Endodermal cell (in vitro differentiated cells): Measurements from ENCODE around the gene COLEC11. TPM values are rescaled to one million over a fixed set of nuclear protein-coding genes. Genes with fewer than 3 reads are reported as not detected.

Experiments
- DNase-seq: peaks from one replicate; pipeline ENCODE4 v3.0.0-alpha.2; 2017
- H3K27ac ChIP-seq: 2 replicates; pipeline ENCODE4 v1.5.1; 2013; ENCODE audit warnings: mild to moderate bottlenecking, low read depth, low read length, moderate library complexity
- H3K27me3 ChIP-seq: 2 replicates; pipeline ENCODE4 v1.6.1; 2013; ENCODE audit warnings: mild to moderate bottlenecking, low read length, moderate library complexity; ENCODE audit not compliant: insufficient read depth, control insufficient read depth, poor library complexity, severe bottlenecking
- H3K36me3 ChIP-seq: 2 replicates; pipeline ENCODE4 v1.7.0; 2013; ENCODE audit warnings: mild to moderate bottlenecking, low read length, moderate library complexity; ENCODE audit not compliant: control insufficient read depth, insufficient read depth
- H3K4me1 ChIP-seq: one replicate; pipeline ENCODE4 v1.7.0; 2013; ENCODE audit warnings: low read length; ENCODE audit not compliant: control insufficient read depth, insufficient read depth
- H3K4me3 ChIP-seq: 2 replicates; pipeline ENCODE4 v1.5.1; 2013; ENCODE audit warnings: mild to moderate bottlenecking, low read length, moderate library complexity
- H3K9ac ChIP-seq: 2 replicates; pipeline ENCODE4 v1.6.1; 2013; ENCODE audit warnings: mild to moderate bottlenecking, low read length, moderate library complexity; ENCODE audit not compliant: poor library complexity, severe bottlenecking; ENCODE audit errors: extremely low read depth
- H3K9me3 ChIP-seq: 2 replicates; pipeline ENCODE4 v1.6.1; 2013; ENCODE audit warnings: mild to moderate bottlenecking, low read length, moderate library complexity; ENCODE audit not compliant: control insufficient read depth
- H3K27ac Mint-ChIP-seq: 2 replicates; pipeline ENCODE4 v1.8.0; 2020; ENCODE audit warnings: mixed read lengths
- H3K27me3 Mint-ChIP-seq: 2 replicates; pipeline ENCODE4 v1.8.0; 2021; ENCODE audit warnings: mild to moderate bottlenecking, mixed read lengths; ENCODE audit not compliant: insufficient read depth
- H3K36me3 Mint-ChIP-seq: 2 replicates; pipeline ENCODE4 v1.8.0; 2020; ENCODE audit warnings: low read depth, mixed read lengths
- H3K4me1 Mint-ChIP-seq: 2 replicates; pipeline ENCODE4 v1.8.0; 2020; ENCODE audit warnings: mixed read lengths
- H3K4me3 Mint-ChIP-seq: 2 replicates; pipeline ENCODE4 v1.8.0; 2020; ENCODE audit warnings: mild to moderate bottlenecking, moderate library complexity, mixed read lengths
- H3K9me3 Mint-ChIP-seq: 2 replicates; pipeline ENCODE4 v1.8.0; 2020; ENCODE audit warnings: mild to moderate bottlenecking, mixed read lengths
- WGBS, 2 experiments: methylation state at CpG; one replicate each; pipeline versions ENCODE4 v1.1.5 to v1.1.7; 2013; ENCODE audit warnings: missing lambda C conversion rate in 2 of 2, mixed read lengths in 1 of 2; ENCODE audit not compliant: insufficient coverage in 1 of 2, insufficient read length in 1 of 2; 5-methylcytosine and 5-hydroxymethylcytosine counted together
- total RNA-seq, 2 donors: library from RNA; stranded (reverse); fragmentation: NEBNext Ultra II Directional in 1 of 2; extraction: Animal tissue kit (Norgen Biotek cat#: 25700) in 1 of 2; gene quantifications; 2 replicates in 1 of 2; 3 replicates in 1 of 2; pipeline ENCODE4 v1.2.1, GENCODE V29; 2021
- TF ChIP-seq, protein P1 (sequence below): fragments of 200-600 bp; sonication (generic); conservative IDR thresholded peaks from 2 replicates; pipeline ENCODE4 v1.5.0; 2021; ENCODE audit warnings: antibody characterized with exemption, mild to moderate bottlenecking

Gene COLEC11
- total RNA-seq, 2 donors from 2014 or later: 1.1 to 1.5 TPM

DNA sequence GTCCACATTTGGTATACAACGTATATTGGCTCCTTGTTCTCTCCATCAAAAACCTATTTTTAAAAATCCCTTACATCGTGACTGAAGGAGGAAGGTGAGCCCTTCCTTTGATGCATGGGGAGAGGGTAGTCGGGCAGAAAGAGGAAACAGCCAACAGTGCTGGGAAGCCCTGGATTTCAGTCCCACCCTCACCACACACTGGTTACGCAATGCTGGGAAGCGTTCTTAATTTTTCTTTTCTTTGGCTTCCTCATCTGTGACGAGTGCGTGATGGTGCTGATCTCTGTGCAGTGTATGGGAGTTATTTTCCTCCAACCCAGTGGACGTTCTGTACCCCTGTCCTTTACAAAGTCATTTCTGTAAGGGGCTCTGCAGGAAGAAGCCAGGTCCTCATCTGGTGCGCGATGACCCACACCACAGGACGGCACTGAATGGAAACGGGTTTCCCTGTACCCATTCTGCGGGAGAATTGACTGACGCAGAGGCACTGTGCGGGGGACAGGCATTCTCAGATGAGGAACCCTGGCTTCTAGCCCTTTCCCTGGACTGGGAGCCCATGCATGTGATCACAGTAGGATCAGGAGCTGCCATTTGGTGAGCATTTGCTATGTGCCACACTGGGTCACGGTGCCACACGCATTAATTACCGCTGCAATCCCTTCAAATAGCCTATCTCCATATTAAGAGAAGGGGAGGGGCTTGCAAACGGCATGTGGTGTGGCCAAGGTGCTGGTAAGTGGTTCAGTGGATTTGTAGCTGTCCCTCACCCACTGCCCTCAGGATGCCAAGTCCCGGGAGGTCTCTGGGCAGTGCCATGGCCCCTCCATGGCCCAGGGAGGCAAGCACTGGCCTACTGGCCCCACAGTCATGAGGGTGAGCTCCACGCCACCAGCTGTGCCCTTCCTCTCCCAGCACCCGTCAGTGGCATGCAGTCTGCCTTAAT lies 4.3 kb downstream of the COLEC11 start:
- H3K9me3 Mint-ChIP-seq: no peaks in the 10 kb centered on the region
- H3K27me3 Mint-ChIP-seq: peaks cover 26% of the 10 kb centered on the region
- no peaks in the 10 kb centered on the region for H3K27me3 ChIP-seq
- H3K36me3 ChIP-seq: no peaks in the 10 kb centered on the region
- H3K27ac Mint-ChIP-seq: no peak overlapping the region
- no peaks in the 10 kb centered on the region for H3K36me3 Mint-ChIP-seq
- H3K27ac ChIP-seq: no peak overlapping the region
- H3K9me3 ChIP-seq: no peaks in the 10 kb centered on the region
- H3K9ac ChIP-seq: no peak overlapping the region
- no peak overlapping the region for H3K4me3 ChIP-seq
- H3K4me3 Mint-ChIP-seq: no peak overlapping the region
- TF ChIP-seq, protein P1, sequence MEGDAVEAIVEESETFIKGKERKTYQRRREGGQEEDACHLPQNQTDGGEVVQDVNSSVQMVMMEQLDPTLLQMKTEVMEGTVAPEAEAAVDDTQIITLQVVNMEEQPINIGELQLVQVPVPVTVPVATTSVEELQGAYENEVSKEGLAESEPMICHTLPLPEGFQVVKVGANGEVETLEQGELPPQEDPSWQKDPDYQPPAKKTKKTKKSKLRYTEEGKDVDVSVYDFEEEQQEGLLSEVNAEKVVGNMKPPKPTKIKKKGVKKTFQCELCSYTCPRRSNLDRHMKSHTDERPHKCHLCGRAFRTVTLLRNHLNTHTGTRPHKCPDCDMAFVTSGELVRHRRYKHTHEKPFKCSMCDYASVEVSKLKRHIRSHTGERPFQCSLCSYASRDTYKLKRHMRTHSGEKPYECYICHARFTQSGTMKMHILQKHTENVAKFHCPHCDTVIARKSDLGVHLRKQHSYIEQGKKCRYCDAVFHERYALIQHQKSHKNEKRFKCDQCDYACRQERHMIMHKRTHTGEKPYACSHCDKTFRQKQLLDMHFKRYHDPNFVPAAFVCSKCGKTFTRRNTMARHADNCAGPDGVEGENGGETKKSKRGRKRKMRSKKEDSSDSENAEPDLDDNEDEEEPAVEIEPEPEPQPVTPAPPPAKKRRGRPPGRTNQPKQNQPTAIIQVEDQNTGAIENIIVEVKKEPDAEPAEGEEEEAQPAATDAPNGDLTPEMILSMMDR: no peak
- H3K4me1 ChIP-seq: peaks cover 9% of the 10 kb centered on the region
- WGBS, 2 experiments: 92 to 93% methylated on average over 9 to 22 of the region's 22 CpGs
- DNase-seq: no peak
- H3K4me1 Mint-ChIP-seq: peaks cover 23% of the 10 kb centered on the region

DNA sequence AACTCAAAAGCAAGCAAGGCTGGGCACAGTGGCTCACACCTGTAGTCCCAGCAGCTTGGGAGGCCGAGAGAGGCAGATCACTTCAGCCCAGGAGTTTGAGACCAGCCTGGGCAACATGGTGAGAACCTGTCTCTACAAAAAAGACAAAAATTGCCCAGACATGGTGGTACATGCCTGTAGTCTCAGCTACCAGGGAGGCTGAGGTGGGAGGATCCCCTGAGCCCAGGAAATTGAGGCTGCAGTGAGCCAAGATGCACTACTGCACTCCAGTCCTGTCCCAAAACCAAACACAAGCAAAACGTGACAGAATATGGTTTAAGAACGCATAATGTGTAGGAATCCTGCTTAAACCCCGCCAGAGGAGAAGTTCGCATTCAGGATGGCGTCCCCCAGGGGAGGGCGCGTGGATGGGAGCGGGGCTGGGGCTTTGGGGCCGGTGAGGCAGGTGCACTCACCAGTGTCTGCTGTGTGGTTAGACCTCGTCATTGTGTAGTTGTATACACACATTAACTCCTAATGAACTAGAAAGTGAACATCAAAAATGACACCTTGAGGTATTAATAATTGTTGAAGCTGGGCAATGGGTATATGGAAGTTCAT lies 5.4 kb downstream of the COLEC11 start:
- Histone ChIP-seq H3K9me3 (no peaks in the 10 kb centered on the region), H3K9ac (no peak overlapping the region), H3K4me3 (no peak overlapping the region), H3K27me3 (no peaks in the 10 kb centered on the region), H3K36me3 (no peaks in the 10 kb centered on the region), H3K4me1 (peaks cover 9% of the 10 kb centered on the region), H3K27ac (no peak overlapping the region)
- peaks cover 26% of the 10 kb centered on the region for H3K27me3 Mint-ChIP-seq
- H3K4me1 Mint-ChIP-seq: peaks cover 18% of the 10 kb centered on the region
- peaks cover 2% of the 10 kb centered on the region for H3K36me3 Mint-ChIP-seq
- TF ChIP-seq, protein P1: no peak
- H3K4me3 Mint-ChIP-seq: no peak overlapping the region
- no peak for DNase-seq
- no peaks in the 10 kb centered on the region for H3K9me3 Mint-ChIP-seq
- H3K27ac Mint-ChIP-seq: no peak overlapping the region
- WGBS, 2 experiments: 93% methylated on average over 8 to 10 of the region's 11 CpGs

DNA sequence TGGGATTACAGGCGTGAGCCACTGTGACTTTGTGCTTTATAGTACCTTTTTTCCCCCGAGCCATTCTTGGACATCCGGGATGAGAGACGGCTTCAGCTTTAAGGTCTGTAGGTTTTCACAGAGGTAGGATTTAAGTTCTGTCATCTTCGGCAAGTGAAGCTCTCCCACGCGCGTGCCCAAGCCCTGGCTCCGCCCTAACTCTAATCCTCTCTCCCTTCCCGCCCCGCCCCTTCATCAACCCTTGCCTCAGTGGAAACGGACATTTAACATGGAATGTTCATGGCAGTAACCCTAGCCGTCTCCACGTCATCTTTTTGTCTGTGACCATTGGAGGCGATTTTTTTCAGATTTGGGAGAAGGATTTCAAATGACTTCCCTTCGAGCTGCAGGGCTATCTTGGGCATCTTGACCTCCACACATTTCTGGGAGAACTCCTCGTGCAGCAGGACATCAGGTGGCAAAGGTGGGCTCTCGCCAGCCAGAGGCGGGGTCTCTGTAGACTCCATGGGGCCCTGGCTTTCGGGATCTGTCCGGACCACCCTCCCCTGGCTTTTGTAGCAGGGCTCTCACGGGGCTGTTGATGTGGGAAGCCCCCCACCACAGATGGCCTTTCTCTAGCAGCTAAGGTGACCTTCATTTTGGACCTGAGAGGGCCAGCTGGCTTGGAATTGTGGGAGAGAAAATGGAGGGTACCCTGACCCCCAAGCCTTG lies 6.8 kb downstream of the COLEC11 start:
- WGBS, 2 experiments: 83 to 88% methylated on average over 12 to 22 of the region's 22 CpGs

More for the DNA sequence above, 6.8 kb downstream of the COLEC11 start:
- Mint-ChIP-seq H3K4me1 (peaks cover 9% of the 10 kb centered on the region), H3K36me3 (peaks cover 2% of the 10 kb centered on the region), H3K27ac (no peak overlapping the region), H3K9me3 (no peaks in the 10 kb centered on the region), H3K4me3 (no peak overlapping the region), H3K27me3 (peaks cover 22% of the 10 kb centered on the region)
- H3K27me3 ChIP-seq: no peaks in the 10 kb centered on the region
- no peak for DNase-seq
- no peak overlapping the region for H3K27ac ChIP-seq
- H3K36me3 ChIP-seq: no peaks in the 10 kb centered on the region
- TF ChIP-seq, protein P1: no peak
- H3K9me3 ChIP-seq: no peaks in the 10 kb centered on the region
- H3K4me1 ChIP-seq: peaks cover 6% of the 10 kb centered on the region
- no peak overlapping the region for H3K4me3 ChIP-seq
- no peak overlapping the region for H3K9ac ChIP-seq
